HCT116 (cell line): ENCODE results near the gene ZFHX2. TPM values are rescaled to one million over a fixed set of nuclear protein-coding genes. Genes with fewer than 3 reads are reported as not detected.

Experiments
- ATAC-seq: fragments of 200-7000 bp; cut with Tn5 transposase; 2 replicates; pipeline ENCODE4 v1.9.1; 2020; ENCODE audit warnings: mild to moderate bottlenecking, moderate library complexity
- BruUV-seq: library from RNA; stranded (reverse); fragments of 400-500 nt; replicated peaks from 2 replicates; lab custom pipeline; 2021; lab: Mats Ljungman, UMichigan
- CTCF ChIA-PET: fragments of 300-600 bp; sonication (Branson Sonifier 250); formaldehyde crosslinking; loops from one replicate; lab custom pipeline; 2021; ENCODE audit warnings: antibody characterized with exemption; lab: Charles Lee
- POLR2A ChIA-PET: fragments of 300-600, 350-600 bp; sonication (Branson Sonifier 250); formaldehyde crosslinking; loops from one replicate; lab custom pipeline; 2021; ENCODE audit warnings: antibody characterized with exemption; lab: Charles Lee
- RAD21 ChIA-PET, 2 experiments: fragments of 300-600 bp; sonication (Branson Sonifier 250); formaldehyde crosslinking; loops; one replicate each; lab custom pipeline; 2023; ENCODE audit warnings: low total read pairs in 2 of 2; ENCODE audit not compliant: uncharacterized antibody in 2 of 2, unreplicated experiment in 2 of 2, low non-redundant PET in 1 of 2; lab: Charles Lee
- DNase-seq: peaks from one replicate; pipeline ENCODE4 v3.0.0-alpha.2; 2010; ENCODE audit warnings: low read depth, low spot score
- H2AFZ ChIP-seq: fragments of 200-600 bp; shearing (Covaris generic), sonication (generic); 2 replicates; pipeline ENCODE4 v1.6.1; 2017; ENCODE audit warnings: low read depth, mixed run types, mixed read lengths, antibody characterized with exemption, low read length; ENCODE audit not compliant: poor library complexity, severe bottlenecking
- H3K27ac ChIP-seq: 2 replicates; pipeline ENCODE4 v1.5.1; 2012; ENCODE audit warnings: low read depth, low read length
- H3K27me3 ChIP-seq: fragments of 200-600 bp; sonication (generic); 2 replicates; pipeline ENCODE4 v1.6.1; 2016; ENCODE audit warnings: mixed run types, low read length, mixed read lengths; ENCODE audit not compliant: insufficient read depth
- H3K36me3 ChIP-seq, 2 experiments: fragments of 200-500 bp in 1 of 2; fragments of 200-600 bp in 1 of 2; sonication (Bioruptor generic) in 1 of 2; sonication (generic) in 1 of 2; 2 replicates each; pipeline versions ENCODE4 v1.5.1 to v1.6.1; 2014 to 2016; ENCODE audit warnings: low read length in 2 of 2, inconsistent platforms in 1 of 2, mixed read lengths in 1 of 2, mixed run types in 1 of 2; ENCODE audit not compliant: insufficient read depth in 2 of 2, control insufficient read depth in 1 of 2
- H3K4me1 ChIP-seq, 2 experiments: fragments of 200-600 bp in 1 of 2; sonication (generic) in 1 of 2; 2 replicates each; pipeline versions ENCODE4 v1.5.1 to v1.6.1; 2012 to 2017; ENCODE audit warnings: low read length in 2 of 2, inconsistent platforms in 1 of 2, mild to moderate bottlenecking in 1 of 2, mixed read lengths in 1 of 2, mixed run types in 1 of 2, moderate library complexity in 1 of 2; ENCODE audit not compliant: insufficient read depth in 2 of 2, control insufficient read depth in 1 of 2
- H3K4me2 ChIP-seq: fragments of 200-600 bp; sonication (generic); 2 replicates; pipeline ENCODE4 v1.6.1; 2017; ENCODE audit warnings: mixed run types, low read length, mixed read lengths
- H3K4me3 ChIP-seq, 2 experiments: fragments of 200-600 bp in 1 of 2; sonication (generic) in 1 of 2; replicated peaks in 1 of 2; 2 replicates each; pipeline ENCODE4 v1.5.1; 2011 to 2016; ENCODE audit warnings: low read length in 2 of 2, control low read depth in 1 of 2, low read depth in 1 of 2, mild to moderate bottlenecking in 1 of 2, mixed read lengths in 1 of 2, mixed run types in 1 of 2
- H3K79me2 ChIP-seq: fragments of 200-600 bp; sonication (generic); 2 replicates; pipeline ENCODE4 v1.6.1; 2017; ENCODE audit warnings: mild to moderate bottlenecking, mixed run types, low read length, moderate library complexity, mixed read lengths; ENCODE audit not compliant: insufficient read depth
- H3K9ac ChIP-seq: fragments of 200-600 bp; sonication (generic); 2 replicates; pipeline ENCODE4 v1.6.1; 2016; ENCODE audit warnings: low read length, mixed read lengths
- H3K9me2 ChIP-seq: fragments of 200-600 bp; sonication (generic), shearing (Covaris generic); 2 replicates; pipeline ENCODE4 v1.6.1; 2017; ENCODE audit warnings: mixed run types, mild to moderate bottlenecking, moderate library complexity; ENCODE audit not compliant: insufficient read depth
- H3K9me3 ChIP-seq, 2 experiments: fragments of 200-500 bp in 1 of 2; fragments of 200-600 bp in 1 of 2; sonication (Bioruptor generic) in 1 of 2; sonication (generic) in 1 of 2; 2 replicates each; pipeline ENCODE4 v1.6.1; 2014 to 2017; ENCODE audit warnings: low read length in 2 of 2, mixed read lengths in 2 of 2, inconsistent platforms in 1 of 2, low read depth in 1 of 2, mild to moderate bottlenecking in 1 of 2, mixed run types in 1 of 2, moderate library complexity in 1 of 2; ENCODE audit not compliant: control insufficient read depth in 1 of 2, insufficient read depth in 1 of 2
- H4K20me1 ChIP-seq: fragments of 200-600 bp; sonication (generic), shearing (Covaris generic); 2 replicates; pipeline ENCODE4 v1.6.1; 2017; ENCODE audit warnings: mixed run types, mild to moderate bottlenecking, moderate library complexity; ENCODE audit not compliant: insufficient read depth
- CBX3 ChIP-seq: IDR thresholded peaks from 2 replicates; pipeline ENCODE4 v1.6.1; 2012; ENCODE audit warnings: low read depth
- CEBPB ChIP-seq: IDR thresholded peaks from 2 replicates; pipeline ENCODE4 v1.6.1; 2012; ENCODE audit warnings: low read depth
- EGR1 ChIP-seq: IDR thresholded peaks from 2 replicates; pipeline ENCODE4 v1.6.1; 2012; ENCODE audit warnings: low read depth
- EZH2phosphoT487 ChIP-seq: fragments of 200-600 bp; IDR thresholded peaks from 2 replicates; pipeline ENCODE4 v1.6.1; 2018; ENCODE audit warnings: antibody characterized with exemption, borderline replicate concordance
- FOSL1 ChIP-seq: IDR thresholded peaks from 2 replicates; pipeline ENCODE4 v1.6.1; 2012; ENCODE audit warnings: low read depth
- JUND ChIP-seq: IDR thresholded peaks from 2 replicates; pipeline ENCODE4 v1.6.1; 2012
- POLR2AphosphoS5 ChIP-seq: IDR thresholded peaks from 2 replicates; pipeline ENCODE4 v1.6.1; 2011; ENCODE audit warnings: mild to moderate bottlenecking, low read depth, low read length, moderate library complexity
- SIN3A ChIP-seq: IDR thresholded peaks from 2 replicates; pipeline ENCODE4 v1.6.1; 2012; ENCODE audit warnings: low read depth
- TCF7L2 ChIP-seq: IDR thresholded peaks from 2 replicates; pipeline ENCODE4 v1.7.0; 2011; ENCODE audit warnings: borderline replicate concordance, inconsistent platforms; ENCODE audit not compliant: insufficient read depth, insufficient read length; ENCODE audit errors: extremely low read depth
- intact Hi-C: fragments of 100-400 bp; cut with micrococcal nuclease; formaldehyde crosslinking; loops from 2 replicates; pipeline ENCODE4 v1.10.0; 2022
- total RNA-seq: library from RNA; stranded (reverse); gene quantifications from one replicate; pipeline ENCODE4 v1.2.1, GENCODE V29; 2021; ENCODE audit not compliant: unreplicated experiment
- TF ChIP-seq, protein P1 (sequence below): IDR thresholded peaks from 2 replicates; pipeline ENCODE4 v1.6.1; 2012
- TF ChIP-seq, protein P2 (sequence below): IDR thresholded peaks from 2 replicates; pipeline ENCODE4 v1.6.1; 2012

ZFHX2 gene
- total RNA-seq, 1 experiment from 2014 or later = 3.6 TPM

DNA sequence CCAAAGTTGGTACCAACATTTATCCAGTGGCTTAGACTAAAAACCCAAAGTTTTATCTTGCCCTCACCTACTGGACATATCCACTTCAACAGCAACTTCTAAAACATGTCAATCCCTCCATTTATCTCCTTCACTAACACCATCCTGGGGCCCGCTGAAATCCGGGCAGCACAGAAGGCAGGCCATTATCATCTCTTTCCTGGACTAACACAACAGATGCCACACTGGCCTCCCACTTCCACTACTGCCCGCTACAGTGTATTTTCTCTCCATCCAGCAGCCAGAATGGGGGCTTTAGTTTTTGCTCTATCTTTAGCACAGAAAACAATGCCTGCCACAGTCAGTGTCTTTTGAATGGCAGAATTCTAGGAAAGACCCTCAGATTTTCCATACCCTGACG is 15.6 kb downstream of the ZFHX2 start:
- no peak overlapping the region for H2AFZ ChIP-seq
- ATAC-seq (no peak), DNase-seq (no peak)
- no peak overlapping the region for H3K4me2 ChIP-seq
- H3K79me2 ChIP-seq = no peaks in the 10 kb centered on the region
- H3K27me3 ChIP-seq = no peaks in the 10 kb centered on the region
- intact Hi-C loops = no loop called here
- ChIA-PET CTCF (interaction anchor here (1.0 kb wide), 1 partner anchor 58 kb away, joined by 3 read pairs; no protein-coding TSS in a partner anchor), POLR2A (no interaction called here), RAD21 (no interaction called here)
- H3K27ac ChIP-seq = no peak overlapping the region
- no peak overlapping the region for H3K9ac ChIP-seq
- no peaks in the 10 kb centered on the region for H3K9me3 ChIP-seq
- no TSS peak for BruUV-seq
- no peaks in the 10 kb centered on the region; a peak in 1 of 4 replicates for H3K36me3 ChIP-seq
- no peaks in the 10 kb centered on the region for H3K9me2 ChIP-seq
- TF ChIP-seq SIN3A = no peak
- TF ChIP-seq, protein P1, sequence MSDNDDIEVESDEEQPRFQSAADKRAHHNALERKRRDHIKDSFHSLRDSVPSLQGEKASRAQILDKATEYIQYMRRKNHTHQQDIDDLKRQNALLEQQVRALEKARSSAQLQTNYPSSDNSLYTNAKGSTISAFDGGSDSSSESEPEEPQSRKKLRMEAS = no peak
- no peak for TF ChIP-seq TCF7L2
- no peak for TF ChIP-seq JUND
- TF ChIP-seq FOSL1 = no peak
- TF ChIP-seq EZH2phosphoT487 = no peak
- TF ChIP-seq, protein P2, sequence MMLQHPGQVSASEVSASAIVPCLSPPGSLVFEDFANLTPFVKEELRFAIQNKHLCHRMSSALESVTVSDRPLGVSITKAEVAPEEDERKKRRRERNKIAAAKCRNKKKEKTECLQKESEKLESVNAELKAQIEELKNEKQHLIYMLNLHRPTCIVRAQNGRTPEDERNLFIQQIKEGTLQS = no peak
- no peak overlapping the region for H3K4me3 ChIP-seq
- peaks cover 0 to 9% of the 10 kb centered on the region in 2 experiments; a peak in 2 of 4 replicates for H3K4me1 ChIP-seq
- no peaks in the 10 kb centered on the region for H4K20me1 ChIP-seq

DNA sequence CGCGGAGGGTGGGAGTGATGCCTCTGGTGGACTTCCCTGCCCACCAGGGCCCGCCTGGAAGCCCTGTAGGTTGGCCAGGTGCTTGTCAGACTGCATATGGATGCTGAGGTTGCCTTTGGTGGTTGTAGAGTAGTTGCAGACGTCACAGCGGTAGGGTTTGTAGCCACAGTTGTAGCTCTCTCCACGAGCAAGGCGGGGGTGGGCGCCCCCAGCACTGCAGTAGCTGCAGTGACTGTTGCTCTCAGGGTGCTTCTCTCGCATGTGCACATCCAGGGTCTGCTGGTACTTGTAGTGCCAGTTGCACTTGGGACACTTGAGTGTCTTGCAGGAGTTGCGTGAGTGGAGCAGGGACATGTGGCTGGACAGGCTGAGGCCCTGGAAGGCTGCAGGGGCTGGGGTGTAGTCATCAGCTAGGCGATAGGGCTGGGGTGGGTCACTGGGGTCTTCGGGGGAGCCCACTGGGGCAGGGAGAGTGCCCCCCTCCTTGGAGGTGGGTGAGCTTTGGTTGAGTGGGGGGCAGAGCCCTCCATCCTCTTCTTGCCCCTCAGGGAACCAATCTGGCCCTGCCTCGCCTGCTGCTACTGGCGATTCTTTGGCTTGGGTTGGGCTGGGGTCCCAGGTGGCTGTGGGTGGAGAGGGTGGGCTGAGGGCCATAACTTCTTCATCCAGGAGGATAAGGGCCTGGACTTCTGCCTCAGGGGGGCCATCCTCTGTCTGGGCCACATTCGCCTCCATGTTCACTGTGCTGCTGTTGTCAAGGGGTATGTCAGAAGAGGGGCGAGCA is 17.7 kb downstream of the ZFHX2 start:
- H3K9me3 ChIP-seq = no peaks in the 10 kb centered on the region
- BruUV-seq = no TSS peak
- POLR2A ChIA-PET = no interaction called here

More for the DNA sequence above, 17.7 kb downstream of the ZFHX2 start:
- Histone ChIP-seq H3K9me2 (no peaks in the 10 kb centered on the region), H3K79me2 (no peaks in the 10 kb centered on the region), H4K20me1 (no peaks in the 10 kb centered on the region), H3K36me3 (no peaks in the 10 kb centered on the region; a peak in 1 of 4 replicates), H3K4me3 (no peak overlapping the region), H3K27ac (no peak overlapping the region), H2AFZ (no peak overlapping the region), H3K4me1 (peaks cover 0 to 2% of the 10 kb centered on the region in 2 experiments; a peak in 2 of 4 replicates)
- ChIA-PET RAD21 (no interaction called here), CTCF (no interaction called here)
- ATAC-seq (no peak), DNase-seq (no peak)
- TF ChIP-seq CBX3 (no peak), CEBPB (no peak), SIN3A (no peak), EGR1 (no peak), EZH2phosphoT487 (no peak), POLR2AphosphoS5 (no peak), TCF7L2 (no peak)
- TF ChIP-seq, all 23 proteins: peak for 0
- intact Hi-C loops = no loop called here
- H3K4me2 ChIP-seq = no peak overlapping the region
- H3K9ac ChIP-seq = no peak overlapping the region
- no peaks in the 10 kb centered on the region for H3K27me3 ChIP-seq
